SW480 (cell line): ENCODE measurements around the gene ASGR2.
"Not testable (repeated sequence)": the region's sequence is repeated elsewhere in the genome, so short reads cannot be mapped to it uniquely, and the experiment has no call there.

Source experiments
- DNase-seq: peaks from one replicate; pipeline ENCODE4 v3.0.0-alpha.2; 2016; ENCODE audit warnings: low spot score

Gene ASGR2

GRCh38 chr17:7114241-7114874, at the start of gene ASGR2:
TSS of gene ASGR2 (minus strand) at chr17:7114822. CDS start at chr17:7114240, 582 bp downstream.
- no peak for DNase-seq

GRCh38 chr17:7159571-7159970, 44.9 kb upstream of the ASGR2 start:
- not testable (repeated sequence) for DNase-seq

- DNase-seq, result not testable (repeated sequence)
Measured at GRCh38 chr17:7158424-7158823, 43.8 kb upstream of the ASGR2 start.

GRCh38 chr17:7156342-7156940, 41.8 kb upstream of the ASGR2 start:
- DNase-seq, result no peak

- DNase-seq, result no peak
Measured at GRCh38 chr17:7147772-7148171, 33.1 kb upstream of the ASGR2 start.

GRCh38 chr17:7146115-7146514, 31.5 kb upstream of the ASGR2 start:
- no peak for DNase-seq

- no peak for DNase-seq
Measured at GRCh38 chr17:7144213-7144612, 29.6 kb upstream of the ASGR2 start.

- no peak for DNase-seq
Measured at GRCh38 chr17:7141824-7142223, 27.2 kb upstream of the ASGR2 start.

GRCh38 chr17:7139400-7139799, 24.8 kb upstream of the ASGR2 start:
- DNase-seq, result no peak

- DNase-seq, result no peak
Measured at GRCh38 chr17:7138800-7139381, 24.3 kb upstream of the ASGR2 start.

- DNase-seq, result no peak
Measured at GRCh38 chr17:7137171-7137943, 22.7 kb upstream of the ASGR2 start.

GRCh38 chr17:7136266-7136877, 21.8 kb upstream of the ASGR2 start:
- peak; percentile 63 for DNase-seq

GRCh38 chr17:7133916-7134315, 19.3 kb upstream of the ASGR2 start:
- DNase-seq, result no peak

GRCh38 chr17:7133424-7133823, 18.8 kb upstream of the ASGR2 start:
- DNase-seq, result no peak

- DNase-seq, result no peak
Measured at GRCh38 chr17:7132511-7133094, 18.0 kb upstream of the ASGR2 start.

- no peak for DNase-seq
Measured at GRCh38 chr17:7131423-7131791, 16.8 kb upstream of the ASGR2 start.

GRCh38 chr17:7130621-7131422, 16.2 kb upstream of the ASGR2 start:
- DNase-seq, result no peak

GRCh38 chr17:7129311-7129710, 14.7 kb upstream of the ASGR2 start:
- DNase-seq, result no peak

GRCh38 chr17:7128160-7128559, 13.5 kb upstream of the ASGR2 start:
- no peak for DNase-seq

GRCh38 chr17:7127501-7127900, 12.9 kb upstream of the ASGR2 start:
- DNase-seq, result not testable (repeated sequence)

GRCh38 chr17:7126386-7126785, 11.8 kb upstream of the ASGR2 start:
- DNase-seq, result not testable (repeated sequence)
